HepG2 (cell line): Measurements from ENCODE around the gene MFSD2B. TPM values are rescaled to one million over a fixed set of nuclear protein-coding genes. Genes with fewer than 3 reads are reported as not detected.

Experiments used
- AKAP8 ChIP-seq: sonication (generic); formaldehyde crosslinking; IDR thresholded peaks from 2 replicates; pipeline ENCODE4 v1.5.1; 2020; ENCODE audit warnings: mild to moderate bottlenecking, missing genetic modification reagents
- ATF3 ChIP-seq: sonication (generic); formaldehyde crosslinking; IDR thresholded peaks from 2 replicates; pipeline ENCODE4 v1.4.0; 2020; ENCODE audit warnings: missing genetic modification reagents
- CEBPG ChIP-seq: IDR thresholded peaks from 2 replicates; pipeline ENCODE4 v1.6.1; 2016
- GATAD2A ChIP-seq: IDR thresholded peaks from 2 replicates; pipeline ENCODE4 v1.6.1; 2016
- HMGA1 ChIP-seq: sonication (generic); formaldehyde crosslinking; conservative IDR thresholded peaks from 2 replicates; pipeline ENCODE4 v1.4.0; 2020; ENCODE audit warnings: missing genetic modification reagents
- KDM5B ChIP-seq: sonication (generic); formaldehyde crosslinking; IDR thresholded peaks from 2 replicates; pipeline ENCODE4 v1.4.0; 2020; ENCODE audit warnings: missing genetic modification reagents, mild to moderate bottlenecking, borderline replicate concordance
- KLF11 ChIP-seq: IDR thresholded peaks from 2 replicates; pipeline ENCODE4 v1.6.1; 2016; ENCODE audit warnings: missing compliant biosample characterization
- KLF15 ChIP-seq: sonication (generic); formaldehyde crosslinking; IDR thresholded peaks from 2 replicates; pipeline ENCODE4 v1.8.1; 2023; ENCODE audit warnings: borderline replicate concordance, mild to moderate bottlenecking, inconsistent platforms, missing genetic modification reagents, mixed read lengths
- MBNL3 ChIP-seq: fragments of 250-450 bp; sonication (Bioruptor Pico); conservative IDR thresholded peaks from 2 replicates; pipeline ENCODE4 v1.8.0; 2022; ENCODE audit warnings: mild to moderate bottlenecking, inconsistent platforms
- NCOA1 ChIP-seq: sonication (generic); formaldehyde crosslinking; IDR thresholded peaks from 2 replicates; pipeline ENCODE4 v1.9.0; 2021; ENCODE audit warnings: missing genetic modification reagents
- PAX8 ChIP-seq: sonication (generic); formaldehyde crosslinking; IDR thresholded peaks from 2 replicates; pipeline ENCODE4 v1.8.0; 2022; ENCODE audit warnings: mild to moderate bottlenecking, missing genetic modification reagents, borderline replicate concordance
- RBAK ChIP-seq: sonication (generic); formaldehyde crosslinking; IDR thresholded peaks from 2 replicates; pipeline ENCODE4 v1.5.1; 2020; ENCODE audit warnings: mild to moderate bottlenecking, missing genetic modification reagents
- RBM39 ChIP-seq: fragments of 200-400 bp; formaldehyde crosslinking; IDR thresholded peaks from one replicate; pipeline ENCODE4 v1.6.1; 2018; ENCODE audit warnings: antibody characterized with exemption, mild to moderate bottlenecking, low read depth, low read length; ENCODE audit not compliant: poor library complexity, severe bottlenecking
- SRSF1 ChIP-seq: fragments of 200-400 bp; formaldehyde crosslinking; optimal IDR thresholded peaks from 2 replicates; pipeline ENCODE3; 2017; ENCODE audit warnings: mild to moderate bottlenecking, low read depth, low read length, moderate library complexity
- TBX3 ChIP-seq: fragments of 450-650 bp; IDR thresholded peaks from 2 replicates; pipeline ENCODE4 v1.6.1; 2017; ENCODE audit warnings: antibody characterized with exemption, mild to moderate bottlenecking, inconsistent platforms, borderline replicate concordance
- TRIM24 ChIP-seq: sonication (generic); formaldehyde crosslinking; IDR thresholded peaks from 2 replicates; pipeline ENCODE4 v1.8.0; 2022; ENCODE audit warnings: mild to moderate bottlenecking, missing genetic modification reagents
- ZNF138 ChIP-seq: sonication (generic); formaldehyde crosslinking; IDR thresholded peaks from 2 replicates; pipeline ENCODE4 v1.5.0; 2020; ENCODE audit warnings: mild to moderate bottlenecking, low read depth, missing genetic modification reagents
- ZNF160 ChIP-seq: sonication (generic); formaldehyde crosslinking; IDR thresholded peaks from 2 replicates; pipeline ENCODE4 v1.8.0; 2022; ENCODE audit warnings: mild to moderate bottlenecking, inconsistent platforms, missing genetic modification reagents
- ZNF703 ChIP-seq: sonication (generic); formaldehyde crosslinking; IDR thresholded peaks from 2 replicates; pipeline ENCODE4 v1.5.1; 2020; ENCODE audit warnings: missing genetic modification reagents, mild to moderate bottlenecking, moderate library complexity, borderline replicate concordance
- ZNF770 ChIP-seq: sonication (generic); formaldehyde crosslinking; IDR thresholded peaks from 2 replicates; pipeline ENCODE4 v1.5.0; 2020; ENCODE audit warnings: mild to moderate bottlenecking, missing genetic modification reagents
- ZNF772 ChIP-seq: sonication (generic); formaldehyde crosslinking; IDR thresholded peaks from 2 replicates; pipeline ENCODE4 v1.5.0; 2020; ENCODE audit warnings: mild to moderate bottlenecking, missing genetic modification reagents
- ZNF850 ChIP-seq: sonication (generic); formaldehyde crosslinking; conservative IDR thresholded peaks from 2 replicates; pipeline ENCODE4 v1.9.0; 2021; ENCODE audit warnings: mild to moderate bottlenecking, missing genetic modification reagents
- ZSCAN12 ChIP-seq: sonication (generic); formaldehyde crosslinking; IDR thresholded peaks from 2 replicates; pipeline ENCODE4 v1.9.0; 2021; ENCODE audit warnings: mild to moderate bottlenecking, missing genetic modification reagents
- ZSCAN9 ChIP-seq: IDR thresholded peaks from 2 replicates; pipeline ENCODE4 v1.6.1; 2016; ENCODE audit warnings: borderline replicate concordance
- polyA plus RNA-seq, 8 experiments: library from polyadenylated mRNA; depleted of rRNA in 3 of 8; stranded (reverse) in 7 of 8; unstranded in 1 of 8; fragments of >200 nt; fragmentation: Illumina TruSeq in 4 of 8; extraction: Trizol in 4 of 8; gene quantifications; 2 replicates each; pipeline versions ENCODE4 v1.2.1 to v1.2.3, GENCODE V29; 2011 to 2016; ENCODE audit warnings: low read depth in 4 of 8, missing spikeins in 1 of 8, mixed read lengths in 1 of 8; ENCODE audit not compliant: insufficient read depth in 1 of 8
- total RNA-seq, 5 experiments: library from RNA; depleted of rRNA; stranded (reverse); fragments of >200 nt; fragmentation: Illumina TruSeq; extraction: Trizol; gene quantifications; 2 replicates each; pipeline ENCODE4 v1.2.3, GENCODE V29; 2016; ENCODE audit warnings: low read depth in 1 of 5
- TF ChIP-seq, protein P1 (sequence below): sonication (generic); formaldehyde crosslinking; IDR thresholded peaks from 2 replicates; pipeline ENCODE4 v1.8.0; 2023; ENCODE audit warnings: mild to moderate bottlenecking, missing genetic modification reagents
- TF ChIP-seq, protein P2 (sequence below): sonication (generic); formaldehyde crosslinking; IDR thresholded peaks from 2 replicates; pipeline ENCODE4 v1.5.0; 2020; ENCODE audit warnings: missing genetic modification reagents

Gene MFSD2B
- total and polyA plus RNA-seq, 2 of the 13 experiments (the other 11 are each of a cell fraction or from before 2014, with no cell fraction given) = 0.21 to 0.93 TPM

- no peak for TF ChIP-seq ATF3 (CRISPR knock-in tag)
- TF ChIP-seq, protein P1, sequence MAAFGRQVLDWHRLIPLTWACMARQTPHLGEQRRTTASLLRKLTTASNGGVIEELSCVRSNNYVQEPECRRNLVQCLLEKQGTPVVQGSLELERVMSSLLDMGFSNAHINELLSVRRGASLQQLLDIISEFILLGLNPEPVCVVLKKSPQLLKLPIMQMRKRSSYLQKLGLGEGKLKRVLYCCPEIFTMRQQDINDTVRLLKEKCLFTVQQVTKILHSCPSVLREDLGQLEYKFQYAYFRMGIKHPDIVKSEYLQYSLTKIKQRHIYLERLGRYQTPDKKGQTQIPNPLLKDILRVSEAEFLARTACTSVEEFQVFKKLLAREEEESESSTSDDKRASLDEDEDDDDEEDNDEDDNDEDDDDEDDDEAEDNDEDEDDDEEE (CRISPR knock-in tag) = no peak
- TF ChIP-seq ZNF160 = 0 out of 2 replicates have a peak, but pooled peaks have one; percentile 51
- no peak for TF ChIP-seq ZNF703 (CRISPR knock-in tag)
- no peak for TF ChIP-seq PAX8 (CRISPR knock-in tag)
- TF ChIP-seq ZSCAN12 (CRISPR knock-in tag) = no peak
- TF ChIP-seq CEBPG (CRISPR knock-in tag) = peak; percentile 85
- TF ChIP-seq KLF11 (CRISPR knock-in tag) = 0 out of 2 replicates have a peak, but pooled peaks have one; percentile 34
- no peak for TF ChIP-seq SRSF1
- TF ChIP-seq TBX3 = no peak; the same call in 1 of the 2 replicates
- 0 out of 2 replicates have a peak, but pooled peaks have one; percentile 15 for TF ChIP-seq ZNF770
- no peak; the same call in 1 of the 2 replicates for TF ChIP-seq ZSCAN9
- TF ChIP-seq ZNF772 (CRISPR knock-in tag) = no peak; the same call in 1 of the 2 replicates
- TF ChIP-seq ZNF138 (CRISPR knock-in tag) = no peak
- peak; percentile 75; the same call in 1 of the 2 replicates for TF ChIP-seq KDM5B
- TF ChIP-seq HMGA1 (CRISPR knock-in tag) = no peak
- TF ChIP-seq ZNF850 = no peak
- TF ChIP-seq, protein P2, sequence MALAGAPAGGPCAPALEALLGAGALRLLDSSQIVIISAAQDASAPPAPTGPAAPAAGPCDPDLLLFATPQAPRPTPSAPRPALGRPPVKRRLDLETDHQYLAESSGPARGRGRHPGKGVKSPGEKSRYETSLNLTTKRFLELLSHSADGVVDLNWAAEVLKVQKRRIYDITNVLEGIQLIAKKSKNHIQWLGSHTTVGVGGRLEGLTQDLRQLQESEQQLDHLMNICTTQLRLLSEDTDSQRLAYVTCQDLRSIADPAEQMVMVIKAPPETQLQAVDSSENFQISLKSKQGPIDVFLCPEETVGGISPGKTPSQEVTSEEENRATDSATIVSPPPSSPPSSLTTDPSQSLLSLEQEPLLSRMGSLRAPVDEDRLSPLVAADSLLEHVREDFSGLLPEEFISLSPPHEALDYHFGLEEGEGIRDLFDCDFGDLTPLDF (CRISPR knock-in tag) = no peak
- TF ChIP-seq KLF15 (CRISPR knock-in tag) = no peak
- no peak for TF ChIP-seq MBNL3 (CRISPR knock-in tag)
- 0 out of 2 replicates have a peak, but pooled peaks have one; percentile 17 for TF ChIP-seq RBAK (CRISPR knock-in tag)
- no peak for TF ChIP-seq TRIM24 (CRISPR knock-in tag)
- no peak for TF ChIP-seq RBM39
- TF ChIP-seq AKAP8 (CRISPR knock-in tag) = 0 out of 2 replicates have a peak, but pooled peaks have one; percentile 5
- peak; percentile 95; the same call in 1 of the 2 replicates for TF ChIP-seq NCOA1 (CRISPR knock-in tag)
- TF ChIP-seq GATAD2A (CRISPR knock-in tag) = peak; percentile 94
Observed at GRCh38 chr2:24022324-24022974, 12.6 kb downstream of the MFSD2B start (continued).
